ENCODE data around the gene RPGRIP1L. TPM values are rescaled to one million over a fixed set of nuclear protein-coding genes. Genes with fewer than 3 reads are reported as not detected.

The RPGRIP1L gene
- polyA plus RNA-seq, 1 donor: 6.4 TPM

- DNase-seq: no peak
- Histone ChIP-seq H3K27ac (ENCODE audit: low read length) (no peak overlapping the region), H3K9me3 (ENCODE audit: control insufficient read depth, low read depth, low read length) (no peaks in the 10 kb centered on the region), H3K4me3 (ENCODE audit: low read length) (no peak overlapping the region), H3K27me3 (ENCODE audit: control insufficient read depth, insufficient read depth, low read length) (no peaks in the 10 kb centered on the region), H3K4me1 (ENCODE audit: control insufficient read depth, insufficient read depth, low read length) (no peaks in the 10 kb centered on the region), H3K36me3 (ENCODE audit: control insufficient read depth, insufficient read depth, low read length) (no peaks in the 10 kb centered on the region)
- WGBS (ENCODE audit: insufficient coverage, low lambda C conversion rate): 100% methylated on average over 2 of the region's 3 CpGs
Measured at GRCh38 chr16:53588081-53588648, 115.5 kb downstream of the RPGRIP1L start.

- Histone ChIP-seq H3K27me3 (ENCODE audit: control insufficient read depth, insufficient read depth, low read length) (no peaks in the 10 kb centered on the region), H3K9me3 (ENCODE audit: control insufficient read depth, low read depth, low read length) (no peaks in the 10 kb centered on the region), H3K36me3 (ENCODE audit: control insufficient read depth, insufficient read depth, low read length) (no peaks in the 10 kb centered on the region), H3K4me1 (ENCODE audit: control insufficient read depth, insufficient read depth, low read length) (no peaks in the 10 kb centered on the region), H3K27ac (ENCODE audit: low read length) (no peak overlapping the region), H3K4me3 (ENCODE audit: low read length) (no peak overlapping the region)
- no peak for DNase-seq
- no CpG with 5 or more reads among the region's 2 CpGs for WGBS (ENCODE audit: insufficient coverage, low lambda C conversion rate)
Measured at GRCh38 chr16:53583401-53583800, 120.3 kb downstream of the RPGRIP1L start.

- Histone ChIP-seq H3K36me3 (ENCODE audit: control insufficient read depth, insufficient read depth, low read length) (no peaks in the 10 kb centered on the region), H3K27me3 (ENCODE audit: control insufficient read depth, insufficient read depth, low read length) (no peaks in the 10 kb centered on the region), H3K4me3 (ENCODE audit: low read length) (no peak overlapping the region), H3K27ac (ENCODE audit: low read length) (no peak overlapping the region), H3K9me3 (ENCODE audit: control insufficient read depth, low read depth, low read length) (no peaks in the 10 kb centered on the region), H3K4me1 (ENCODE audit: control insufficient read depth, insufficient read depth, low read length) (no peaks in the 10 kb centered on the region)
- no CpG with 5 or more reads among the region's 2 CpGs for WGBS (ENCODE audit: insufficient coverage, low lambda C conversion rate)
- no peak for DNase-seq
Measured at GRCh38 chr16:53581784-53582183, 121.9 kb downstream of the RPGRIP1L start.

- no peaks in the 10 kb centered on the region for H3K27me3 ChIP-seq (ENCODE audit: control insufficient read depth, insufficient read depth, low read length)
- no peaks in the 10 kb centered on the region for H3K9me3 ChIP-seq (ENCODE audit: control insufficient read depth, low read depth, low read length)
- no CpG with 5 or more reads among the region's 12 CpGs for WGBS (ENCODE audit: insufficient coverage, low lambda C conversion rate)
- no peaks in the 10 kb centered on the region for H3K36me3 ChIP-seq (ENCODE audit: control insufficient read depth, insufficient read depth, low read length)
- DNase-seq: no peak
- no peaks in the 10 kb centered on the region for H3K4me1 ChIP-seq (ENCODE audit: control insufficient read depth, insufficient read depth, low read length)
- H3K27ac ChIP-seq (ENCODE audit: low read length): no peak overlapping the region
- H3K4me3 ChIP-seq (ENCODE audit: low read length): no peak overlapping the region
Measured at GRCh38 chr16:53580038-53580802, 123.4 kb downstream of the RPGRIP1L start.

- H3K9me3 ChIP-seq (ENCODE audit: control insufficient read depth, low read depth, low read length): no peaks in the 10 kb centered on the region
- H3K27ac ChIP-seq (ENCODE audit: low read length): no peak overlapping the region
- no peaks in the 10 kb centered on the region for H3K27me3 ChIP-seq (ENCODE audit: control insufficient read depth, insufficient read depth, low read length)
- no peaks in the 10 kb centered on the region for H3K36me3 ChIP-seq (ENCODE audit: control insufficient read depth, insufficient read depth, low read length)
- H3K4me3 ChIP-seq (ENCODE audit: low read length): no peak overlapping the region
- no CpG with 5 or more reads among the region's 5 CpGs for WGBS (ENCODE audit: insufficient coverage, low lambda C conversion rate)
- DNase-seq: no peak
- H3K4me1 ChIP-seq (ENCODE audit: control insufficient read depth, insufficient read depth, low read length): no peaks in the 10 kb centered on the region
Measured at GRCh38 chr16:53576904-53577303, 126.8 kb downstream of the RPGRIP1L start.

GRCh38 chr16:53576210-53576609, 127.4 kb downstream of the RPGRIP1L start:
- H3K4me3 ChIP-seq (ENCODE audit: low read length): no peak overlapping the region
- no peaks in the 10 kb centered on the region for H3K36me3 ChIP-seq (ENCODE audit: control insufficient read depth, insufficient read depth, low read length)
- no peak overlapping the region for H3K27ac ChIP-seq (ENCODE audit: low read length)
- no peaks in the 10 kb centered on the region for H3K27me3 ChIP-seq (ENCODE audit: control insufficient read depth, insufficient read depth, low read length)
- H3K4me1 ChIP-seq (ENCODE audit: control insufficient read depth, insufficient read depth, low read length): no peaks in the 10 kb centered on the region
- H3K9me3 ChIP-seq (ENCODE audit: control insufficient read depth, low read depth, low read length): no peaks in the 10 kb centered on the region
- WGBS (ENCODE audit: insufficient coverage, low lambda C conversion rate): no CpG with 5 or more reads among the region's 4 CpGs
- no peak for DNase-seq

GRCh38 chr16:53571763-53572162, 131.9 kb downstream of the RPGRIP1L start:
- DNase-seq: no peak

GRCh38 chr16:53566552-53567245, 137.0 kb downstream of the RPGRIP1L start:
- DNase-seq: no peak
- H3K4me3 ChIP-seq (ENCODE audit: low read length): no peak overlapping the region
- H3K4me1 ChIP-seq (ENCODE audit: control insufficient read depth, insufficient read depth, low read length): no peaks in the 10 kb centered on the region
- H3K9me3 ChIP-seq (ENCODE audit: control insufficient read depth, low read depth, low read length): peaks cover 4% of the 10 kb centered on the region
- H3K27ac ChIP-seq (ENCODE audit: low read length): no peak overlapping the region
- WGBS (ENCODE audit: insufficient coverage, low lambda C conversion rate): no CpG with 5 or more reads among the region's 5 CpGs
- no peaks in the 10 kb centered on the region for H3K36me3 ChIP-seq (ENCODE audit: control insufficient read depth, insufficient read depth, low read length)
- H3K27me3 ChIP-seq (ENCODE audit: control insufficient read depth, insufficient read depth, low read length): no peaks in the 10 kb centered on the region

More at GRCh38 chr16:53571763-53572162, 131.9 kb downstream of the RPGRIP1L start:
- H3K27ac ChIP-seq (ENCODE audit: low read length): no peak overlapping the region
- no peaks in the 10 kb centered on the region for H3K27me3 ChIP-seq (ENCODE audit: control insufficient read depth, insufficient read depth, low read length)
- peaks cover 4% of the 10 kb centered on the region for H3K9me3 ChIP-seq (ENCODE audit: control insufficient read depth, low read depth, low read length)
- H3K4me3 ChIP-seq (ENCODE audit: low read length): no peak overlapping the region
- H3K36me3 ChIP-seq (ENCODE audit: control insufficient read depth, insufficient read depth, low read length): no peaks in the 10 kb centered on the region
- no peaks in the 10 kb centered on the region for H3K4me1 ChIP-seq (ENCODE audit: control insufficient read depth, insufficient read depth, low read length)

GRCh38 chr16:53565296-53565863, 138.3 kb downstream of the RPGRIP1L start:
- no peaks in the 10 kb centered on the region for H3K9me3 ChIP-seq (ENCODE audit: control insufficient read depth, low read depth, low read length)
- H3K4me3 ChIP-seq (ENCODE audit: low read length): no peak overlapping the region
- 77% methylated on average over 5 of the region's 8 CpGs for WGBS (ENCODE audit: insufficient coverage, low lambda C conversion rate)
- DNase-seq: no peak
- H3K36me3 ChIP-seq (ENCODE audit: control insufficient read depth, insufficient read depth, low read length): no peaks in the 10 kb centered on the region
- no peaks in the 10 kb centered on the region for H3K4me1 ChIP-seq (ENCODE audit: control insufficient read depth, insufficient read depth, low read length)
- no peak overlapping the region for H3K27ac ChIP-seq (ENCODE audit: low read length)
- no peaks in the 10 kb centered on the region for H3K27me3 ChIP-seq (ENCODE audit: control insufficient read depth, insufficient read depth, low read length)

- Histone ChIP-seq H3K4me1 (ENCODE audit: control insufficient read depth, insufficient read depth, low read length) (no peaks in the 10 kb centered on the region), H3K27ac (ENCODE audit: low read length) (no peak overlapping the region), H3K36me3 (ENCODE audit: control insufficient read depth, insufficient read depth, low read length) (no peaks in the 10 kb centered on the region), H3K4me3 (ENCODE audit: low read length) (no peak overlapping the region), H3K9me3 (ENCODE audit: control insufficient read depth, low read depth, low read length) (no peaks in the 10 kb centered on the region), H3K27me3 (ENCODE audit: control insufficient read depth, insufficient read depth, low read length) (no peaks in the 10 kb centered on the region)
- no CpG with 5 or more reads among the region's 4 CpGs for WGBS (ENCODE audit: insufficient coverage, low lambda C conversion rate)
- DNase-seq: no peak
Measured at GRCh38 chr16:53563426-53563825, 140.2 kb downstream of the RPGRIP1L start.

Data from large intestine (tissue), 3 donors.